ENCODE results near the gene SELP.

Gene SELP

DNA sequence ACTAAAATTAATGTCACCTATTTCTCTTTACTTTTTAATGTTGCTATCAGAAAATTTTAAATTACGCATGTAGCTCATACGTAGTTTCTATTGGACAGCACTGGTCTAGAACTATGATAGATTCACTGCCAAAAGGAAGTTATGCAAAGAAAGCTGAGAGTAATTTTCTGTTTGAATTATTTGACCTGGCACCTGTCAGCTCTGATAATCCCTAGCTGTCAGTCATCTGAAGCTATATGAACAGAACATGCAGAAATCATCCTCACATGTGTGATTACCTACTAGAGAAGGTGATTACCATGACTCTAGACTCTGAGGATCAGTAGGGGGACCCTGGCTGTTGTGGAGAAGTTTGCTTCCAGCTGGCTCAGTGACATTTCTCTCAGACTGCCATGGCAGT, 84.5 kb downstream of the SELP start:
- in situ Hi-C loops (cut with MboI; ENCODE audit: low pct_unique_long_range_greater_than_20kb, low sequenced_read_pairs) = no loop called here
- DNase-seq = no peak

DNA sequence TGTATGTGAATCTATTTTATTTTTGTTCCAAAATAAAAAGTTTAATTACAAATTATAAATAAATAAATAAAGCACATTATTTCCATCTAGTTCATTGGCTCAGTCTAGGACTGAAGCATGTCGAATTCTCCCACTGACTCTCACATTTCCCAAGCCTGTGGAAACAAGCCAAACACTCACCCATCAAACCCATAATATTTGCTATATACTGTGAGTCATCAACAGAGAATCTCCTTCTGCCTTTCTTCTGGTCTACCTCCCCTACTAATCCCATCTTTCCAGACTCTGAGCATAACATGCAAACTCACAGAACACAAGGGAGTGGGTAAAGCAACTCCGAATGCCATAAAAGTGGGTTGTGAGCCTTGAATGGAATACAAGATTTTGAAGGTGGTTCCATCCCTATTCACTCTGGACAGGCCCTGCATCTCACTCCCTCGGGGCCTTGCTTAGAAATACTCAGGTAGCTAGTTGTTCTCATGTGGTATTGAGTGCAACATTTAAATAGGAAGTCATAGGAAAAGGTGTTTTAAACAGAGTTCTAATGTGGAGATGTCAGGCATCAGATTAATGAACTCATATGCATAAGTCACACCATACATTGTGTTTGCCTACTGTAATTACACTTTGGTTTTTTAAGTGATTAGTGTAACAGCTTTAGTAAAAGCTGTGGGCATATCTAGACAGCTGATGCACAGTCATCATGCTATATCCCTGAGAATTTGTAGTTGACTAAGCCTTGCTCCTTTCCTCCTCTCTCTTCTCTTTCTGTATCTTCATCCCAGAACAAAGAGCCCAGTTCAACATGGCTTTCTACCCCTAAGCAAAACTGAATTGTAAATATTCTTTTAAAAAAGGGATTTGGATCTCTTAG, 90.7 kb downstream of the SELP start:
- in situ Hi-C loops (cut with MboI; ENCODE audit: low pct_unique_long_range_greater_than_20kb, low sequenced_read_pairs) = no loop called here
- no peak for DNase-seq
